ENCODE measurements around the gene ATP5ME. TPM values are rescaled to one million over a fixed set of nuclear protein-coding genes. Genes with fewer than 3 reads are reported as not detected.

ATP5ME gene
- total and polyA plus RNA-seq, 2 experiments from 2014 or later = 143 to 669 TPM

DNA sequence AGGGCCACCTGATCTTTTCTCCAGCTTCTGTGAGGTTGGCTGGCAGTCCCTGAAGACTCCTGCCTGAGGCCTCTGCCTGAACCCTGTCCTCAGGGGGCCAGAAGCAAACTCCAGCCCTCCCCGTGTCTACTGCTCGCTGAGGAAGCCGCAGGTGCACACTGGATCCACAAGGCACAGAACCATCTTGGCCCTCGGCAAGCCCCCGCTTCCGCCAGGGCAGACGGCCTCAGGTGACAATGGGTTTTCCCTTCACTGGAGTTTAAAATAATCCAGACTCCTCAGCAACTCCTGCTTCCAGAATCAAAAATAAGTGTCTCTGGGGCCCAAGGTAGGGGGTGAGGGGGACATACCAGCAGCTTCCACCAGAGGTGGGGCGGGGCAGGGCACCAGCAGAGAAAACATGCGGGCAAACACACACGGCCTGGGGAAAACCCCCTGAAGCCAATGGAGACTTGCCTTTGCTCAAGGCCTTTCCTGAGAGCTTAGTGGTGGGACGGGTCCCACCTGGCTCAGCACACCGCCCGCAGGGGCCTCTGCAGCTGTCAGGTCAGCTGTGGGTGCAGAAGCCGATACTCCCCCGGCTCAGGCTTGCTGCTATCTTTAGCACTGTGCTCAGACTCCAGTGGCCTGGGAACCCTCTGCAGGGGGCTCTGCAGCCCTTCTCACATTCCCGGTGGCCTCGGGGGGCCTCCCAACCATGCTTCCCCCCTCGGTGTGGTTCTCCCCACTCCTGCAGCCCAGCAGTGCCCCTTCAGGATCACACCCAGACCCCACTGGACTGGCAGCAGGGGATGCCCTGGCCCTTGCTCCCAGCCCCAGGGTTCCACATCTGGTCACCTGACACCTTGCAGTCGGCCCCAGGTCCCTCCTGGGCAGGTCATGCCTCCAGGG lies 2.1 kb upstream of the ATP5ME start:
- Histone ChIP-seq H3K9me3 (ENCODE audit: low read depth) (no peaks in the 10 kb centered on the region), H3K36me3 (replicated peaks; ENCODE audit: insufficient read depth, low read depth) (no peaks in the 10 kb centered on the region), H3K4me3 (no peak overlapping the region), H3K79me2 (peaks cover 25% of the 10 kb centered on the region), H4K20me1 (ENCODE audit: insufficient read depth, poor library complexity, severe bottlenecking) (no peaks in the 10 kb centered on the region), H3K4me1 (ENCODE audit: insufficient read depth) (peaks cover 25% of the 10 kb centered on the region), H3K9me2 (replicated peaks; ENCODE audit: insufficient read depth) (no peaks in the 10 kb centered on the region), H3K27me3 (no peaks in the 10 kb centered on the region), H3K4me2 (peak overlapping the region; percentile 100), H3K27ac (no peak overlapping the region), H2AFZ (no peak overlapping the region)
- WGBS (ENCODE audit: low lambda C conversion rate, missing lambda C conversion rate) = 80% methylated on average over 19 of the region's 19 CpGs
- TF ChIP-seq EZH2 (IDR thresholded peaks at IDR 0.05; ENCODE audit: borderline replicate concordance) (no peak), EZH2phosphoT487 (IDR thresholded peaks at IDR 0.05; ENCODE audit: low read depth, severe bottlenecking, unreplicated experiment) (no peak)
- TF ChIP-seq, protein P1, sequence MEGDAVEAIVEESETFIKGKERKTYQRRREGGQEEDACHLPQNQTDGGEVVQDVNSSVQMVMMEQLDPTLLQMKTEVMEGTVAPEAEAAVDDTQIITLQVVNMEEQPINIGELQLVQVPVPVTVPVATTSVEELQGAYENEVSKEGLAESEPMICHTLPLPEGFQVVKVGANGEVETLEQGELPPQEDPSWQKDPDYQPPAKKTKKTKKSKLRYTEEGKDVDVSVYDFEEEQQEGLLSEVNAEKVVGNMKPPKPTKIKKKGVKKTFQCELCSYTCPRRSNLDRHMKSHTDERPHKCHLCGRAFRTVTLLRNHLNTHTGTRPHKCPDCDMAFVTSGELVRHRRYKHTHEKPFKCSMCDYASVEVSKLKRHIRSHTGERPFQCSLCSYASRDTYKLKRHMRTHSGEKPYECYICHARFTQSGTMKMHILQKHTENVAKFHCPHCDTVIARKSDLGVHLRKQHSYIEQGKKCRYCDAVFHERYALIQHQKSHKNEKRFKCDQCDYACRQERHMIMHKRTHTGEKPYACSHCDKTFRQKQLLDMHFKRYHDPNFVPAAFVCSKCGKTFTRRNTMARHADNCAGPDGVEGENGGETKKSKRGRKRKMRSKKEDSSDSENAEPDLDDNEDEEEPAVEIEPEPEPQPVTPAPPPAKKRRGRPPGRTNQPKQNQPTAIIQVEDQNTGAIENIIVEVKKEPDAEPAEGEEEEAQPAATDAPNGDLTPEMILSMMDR (IDR thresholded peaks at IDR 0.05; ENCODE audit: poor library complexity) = no peak
- DNase-seq (ENCODE audit: low spot score) = no peak

DNA sequence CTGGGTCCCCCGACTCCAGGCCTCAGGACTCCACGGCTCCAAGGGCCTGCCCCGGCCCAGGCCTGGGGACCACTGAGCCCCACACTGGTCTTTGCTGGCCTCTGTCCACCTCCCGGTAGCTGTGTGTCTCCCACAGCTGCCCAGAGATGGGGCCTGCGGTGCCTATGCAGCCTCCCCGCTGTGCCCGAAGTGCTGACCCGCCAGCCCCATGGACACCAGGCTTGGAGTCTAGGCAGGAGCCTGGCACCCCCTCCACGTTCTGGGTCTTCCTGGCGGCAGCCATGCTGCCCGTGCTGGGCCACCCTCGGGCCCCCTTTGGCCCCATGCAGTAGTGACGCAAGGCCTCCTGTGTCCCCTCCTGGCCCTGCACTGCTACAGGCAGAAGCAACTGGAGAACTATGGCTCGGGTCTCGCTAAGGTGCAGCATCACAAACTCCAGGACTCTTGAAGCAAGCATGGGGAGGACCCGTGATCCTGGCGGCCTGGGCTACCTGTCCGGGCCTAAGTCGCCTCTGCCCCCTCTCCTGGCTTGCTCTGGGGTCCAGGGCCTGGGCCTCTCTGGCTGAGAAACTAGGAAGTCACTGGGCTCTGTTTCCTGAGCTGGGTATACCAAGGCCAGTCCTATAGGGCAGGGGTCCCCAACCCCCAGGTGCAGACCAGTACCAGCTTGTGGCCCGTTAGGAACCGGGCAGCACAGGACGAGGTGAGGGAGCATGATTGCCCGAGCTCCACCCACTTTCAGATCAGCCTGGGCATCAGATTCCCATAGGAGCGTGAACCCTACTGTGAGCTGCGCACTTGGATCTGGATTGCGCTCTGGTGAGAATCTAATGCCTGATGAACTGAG lies 1.2 kb upstream of the ATP5ME start:
- no peaks in the 10 kb centered on the region for H4K20me1 ChIP-seq (ENCODE audit: insufficient read depth, poor library complexity, severe bottlenecking)
- H3K79me2 ChIP-seq = peaks cover 25% of the 10 kb centered on the region
- H3K36me3 ChIP-seq (replicated peaks; ENCODE audit: insufficient read depth, low read depth) = no peaks in the 10 kb centered on the region
- peak overlapping the region; percentile 94 for H3K27ac ChIP-seq
- peak overlapping the region; percentile 100 for H3K4me2 ChIP-seq
- TF ChIP-seq, protein P1 (IDR thresholded peaks at IDR 0.05; ENCODE audit: poor library complexity) = no peak
- TF ChIP-seq EZH2 (IDR thresholded peaks at IDR 0.05; ENCODE audit: borderline replicate concordance) (no peak), EZH2phosphoT487 (IDR thresholded peaks at IDR 0.05; ENCODE audit: low read depth, severe bottlenecking, unreplicated experiment) (no peak)
- H3K9me2 ChIP-seq (replicated peaks; ENCODE audit: insufficient read depth) = no peaks in the 10 kb centered on the region
- H3K4me3 ChIP-seq = peak overlapping the region; percentile 86
- H3K4me1 ChIP-seq (ENCODE audit: insufficient read depth) = peaks cover 18% of the 10 kb centered on the region
- no peak overlapping the region for H2AFZ ChIP-seq
- no peaks in the 10 kb centered on the region for H3K27me3 ChIP-seq
- H3K9me3 ChIP-seq (ENCODE audit: low read depth) = no peaks in the 10 kb centered on the region
- DNase-seq (ENCODE audit: low spot score) = no peak
- WGBS (ENCODE audit: low lambda C conversion rate, missing lambda C conversion rate) = 83% methylated on average over 26 of the region's 26 CpGs

DNA sequence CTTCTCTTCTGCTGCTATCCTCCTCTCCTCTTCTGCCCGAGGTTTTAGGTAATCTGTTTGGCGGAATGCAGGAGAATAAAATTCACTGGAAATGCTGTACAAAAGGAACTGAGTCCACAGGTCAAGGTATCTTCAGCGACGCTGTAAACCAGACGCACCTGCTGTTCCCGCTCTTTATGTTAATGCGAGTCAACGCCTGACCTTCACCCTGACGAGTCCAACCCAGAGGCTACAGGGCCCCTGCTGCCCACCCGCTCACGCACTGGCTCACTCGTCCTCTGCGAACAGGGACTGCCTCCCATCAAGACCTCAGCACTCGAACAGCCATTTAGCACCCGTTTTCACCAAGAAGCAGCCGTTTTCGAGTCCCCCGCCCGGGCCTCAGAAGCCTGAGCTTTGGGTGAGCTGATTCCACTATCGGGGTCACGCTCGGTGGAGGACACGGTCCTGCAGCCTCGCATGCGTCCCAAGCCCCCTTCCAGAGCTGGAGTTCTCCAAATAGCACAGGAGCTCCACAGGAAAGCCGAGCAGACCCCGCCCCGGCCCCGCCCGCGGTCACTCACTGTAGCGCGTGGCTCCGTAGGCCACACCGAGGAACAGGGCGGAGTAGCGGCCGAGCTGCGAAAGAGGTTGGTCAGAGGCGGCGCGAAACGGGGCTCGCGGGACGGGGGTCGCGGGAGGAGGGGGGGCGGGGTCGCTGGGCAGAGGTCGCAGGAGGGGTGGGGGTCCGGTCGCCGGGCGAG lies 556 bp downstream of the ATP5ME start:
- Histone ChIP-seq H3K9me2 (replicated peaks; ENCODE audit: insufficient read depth) (no peaks in the 10 kb centered on the region), H3K4me1 (ENCODE audit: insufficient read depth) (peaks cover 18% of the 10 kb centered on the region), H3K4me3 (peak overlapping the region; percentile 44), H3K27me3 (no peaks in the 10 kb centered on the region), H3K4me2 (peak overlapping the region; percentile 84), H3K9me3 (ENCODE audit: low read depth) (no peaks in the 10 kb centered on the region), H3K27ac (peak overlapping the region; percentile 38), H4K20me1 (ENCODE audit: insufficient read depth, poor library complexity, severe bottlenecking) (no peaks in the 10 kb centered on the region), H3K79me2 (peaks cover 25% of the 10 kb centered on the region), H2AFZ (peak overlapping the region; percentile 1), H3K36me3 (replicated peaks; ENCODE audit: insufficient read depth, low read depth) (no peaks in the 10 kb centered on the region)
- peak; percentile 63 for DNase-seq (ENCODE audit: low spot score)
- 13% methylated on average over 25 of the region's 55 CpGs for WGBS (ENCODE audit: low lambda C conversion rate, missing lambda C conversion rate)
- TF ChIP-seq, protein P1 (IDR thresholded peaks at IDR 0.05; ENCODE audit: poor library complexity) = no peak
- TF ChIP-seq EZH2phosphoT487 (IDR thresholded peaks at IDR 0.05; ENCODE audit: low read depth, severe bottlenecking, unreplicated experiment) (no peak), EZH2 (IDR thresholded peaks at IDR 0.05; ENCODE audit: borderline replicate concordance) (no peak)
